K562 (cell line): ENCODE measurements around the gene SKAP1. TPM values are rescaled to one million over a fixed set of nuclear protein-coding genes. Genes with fewer than 3 reads are reported as not detected.

Source experiments
- ATAC-seq: fragments of 200-7000 bp; cut with Tn5 transposase; 3 replicates; pipeline ENCODE4 v1.9.1; 2020; ENCODE audit warnings: moderate library complexity
- BruUV-seq: library from RNA; stranded (reverse); fragments of 400-500 nt; replicated peaks from 2 replicates; lab custom pipeline; 2021; lab: Mats Ljungman, UMichigan
- CTCF ChIA-PET: fragments of 300-600 bp; formaldehyde crosslinking; extraction: SDS; loops from one replicate; lab custom pipeline; 2021; ENCODE audit warnings: low intra/inter-chr PET ratio; lab: Yijun Ruan, JAX
- POLR2A ChIA-PET: fragments of 300-600, 350-650 bp; sonication (Branson Sonifier 250); formaldehyde crosslinking; extraction: SDS; loops from one replicate; lab custom pipeline; 2021; ENCODE audit warnings: antibody characterized with exemption, inconsistent platforms; lab: Yijun Ruan, JAX
- DNase-seq, 4 experiments: peaks; one replicate each; pipeline versions ENCODE4 v3.0.0 to v3.0.0-alpha.2; 2011 to 2018; ENCODE audit warnings: low spot score in 3 of 4, mixed read lengths in 3 of 4; ENCODE audit errors: extremely low read depth in 1 of 4
- FAIRE-seq: peaks from 2 replicates; lab custom pipeline; 2011; peaks lifted over from hg19 to GRCh38; lab: Jason Lieb, UNC
- H2AFZ ChIP-seq: 2 replicates; pipeline ENCODE4 v1.6.0; 2011; ENCODE audit warnings: low read depth, low read length, control low read depth, inconsistent platforms
- H3K27ac ChIP-seq: fragments of 200-600 bp; 3 replicates; pipeline ENCODE4 v1.8.0; 2011; ENCODE audit warnings: low read depth, mild to moderate bottlenecking, control low read depth, inconsistent platforms, low read length, moderate library complexity, mixed read lengths; ENCODE audit errors: extremely low read depth
- H3K27me3 ChIP-seq, 2 experiments: fragments of 300-600 bp in 1 of 2; 2 replicates in 1 of 2; 3 replicates in 1 of 2; pipeline versions ENCODE4 v1.6.0 to v1.8.0; 2011; ENCODE audit warnings: inconsistent platforms in 2 of 2, low read length in 2 of 2, mild to moderate bottlenecking in 1 of 2, mixed read lengths in 1 of 2, moderate library complexity in 1 of 2; ENCODE audit not compliant: control insufficient read depth in 2 of 2, insufficient read depth in 2 of 2
- H3K36me3 ChIP-seq: fragments of 300-600 bp; 3 replicates; pipeline ENCODE4 v1.8.0; 2011; ENCODE audit warnings: mild to moderate bottlenecking, low read length, inconsistent platforms; ENCODE audit not compliant: control insufficient read depth, insufficient read depth
- H3K4me1 ChIP-seq, 2 experiments: fragments of 200-600 bp in 1 of 2; replicated peaks in 1 of 2; 2 replicates in 1 of 2; 3 replicates in 1 of 2; pipeline versions ENCODE4 v1.5.1 to v1.8.0; 2011; ENCODE audit warnings: inconsistent platforms in 2 of 2, low read length in 2 of 2, mild to moderate bottlenecking in 1 of 2, mixed read lengths in 1 of 2, moderate library complexity in 1 of 2; ENCODE audit not compliant: control insufficient read depth in 2 of 2, insufficient read depth in 2 of 2
- H3K4me2 ChIP-seq: 2 replicates; pipeline ENCODE4 v1.6.1; 2011; ENCODE audit warnings: low read length, control low read depth, inconsistent platforms, mixed read lengths; ENCODE audit not compliant: insufficient read depth
- H3K4me3 ChIP-seq: fragments of 200-600 bp; sonication (generic), shearing (Covaris generic); 2 replicates; pipeline ENCODE4 v1.5.1; 2016; ENCODE audit warnings: control low read depth, inconsistent platforms
- H3K79me2 ChIP-seq: fragments of 200-600 bp; 3 replicates; pipeline ENCODE4 v1.8.0; 2011; ENCODE audit warnings: low read length, inconsistent platforms; ENCODE audit not compliant: control insufficient read depth, insufficient read depth
- H3K9ac ChIP-seq, 2 experiments: 2 replicates each; pipeline versions ENCODE4 v1.6.0 to v1.6.1; 2011; ENCODE audit warnings: low read depth in 2 of 2, low read length in 2 of 2, control low read depth in 1 of 2, inconsistent platforms in 1 of 2, mild to moderate bottlenecking in 1 of 2, mixed read lengths in 1 of 2; ENCODE audit not compliant: insufficient read depth in 1 of 2
- H3K9me1 ChIP-seq: one replicate; pipeline ENCODE4 v1.6.0; 2011; ENCODE audit warnings: inconsistent platforms, mild to moderate bottlenecking, low read length, moderate library complexity; ENCODE audit not compliant: control insufficient read depth, insufficient read depth
- H3K9me3 ChIP-seq: replicated peaks from 2 replicates; pipeline ENCODE4 v1.5.1; 2011; ENCODE audit warnings: low read depth, low read length, inconsistent platforms; ENCODE audit not compliant: control insufficient read depth, insufficient read depth
- H4K20me1 ChIP-seq: replicated peaks from 2 replicates; pipeline ENCODE4 v1.6.1; 2011; ENCODE audit warnings: low read length, inconsistent platforms, mixed read lengths; ENCODE audit not compliant: control insufficient read depth, insufficient read depth
- ASH1L ChIP-seq: fragments of 450-650 bp; IDR thresholded peaks from 2 replicates; pipeline ENCODE4 v1.6.1; 2018; ENCODE audit warnings: borderline replicate concordance, mild to moderate bottlenecking, low read depth; ENCODE audit not compliant: partially characterized antibody
- FOSL1 ChIP-seq: fragments of 200-800 bp; sonication (Bioruptor generic); conservative IDR thresholded peaks from 2 replicates; pipeline ENCODE4 v1.6.1; 2016; ENCODE audit warnings: missing genetic modification characterization, missing compliant biosample characterization
- FOXA1 ChIP-seq: fragments of 450-650 bp; IDR thresholded peaks from 2 replicates; pipeline ENCODE4 v1.6.1; 2016; ENCODE audit warnings: mild to moderate bottlenecking, borderline replicate concordance
- FOXJ3 ChIP-seq: sonication (generic); formaldehyde crosslinking; IDR thresholded peaks from 2 replicates; pipeline ENCODE4 v1.4.0; 2020; ENCODE audit warnings: mild to moderate bottlenecking, missing genetic modification reagents
- HBP1 ChIP-seq: fragments of 450-650 bp; formaldehyde crosslinking; IDR thresholded peaks from 2 replicates; pipeline ENCODE4 v1.4.0; 2022; ENCODE audit warnings: missing genetic modification characterization
- HOXB6 ChIP-seq: fragments of 250-450 bp; sonication (Bioruptor Pico); IDR thresholded peaks from 2 replicates; pipeline ENCODE4 v1.5.1; 2022; ENCODE audit warnings: mild to moderate bottlenecking, borderline replicate concordance
- KDM2B ChIP-seq: fragments of 250-450 bp; sonication (Bioruptor Pico); IDR thresholded peaks from 2 replicates; pipeline ENCODE4 v1.8.0; 2021; ENCODE audit warnings: mild to moderate bottlenecking, moderate library complexity
- KLF16 ChIP-seq: IDR thresholded peaks from 2 replicates; pipeline ENCODE4 v1.6.1; 2016; ENCODE audit warnings: antibody characterized with exemption
- MCM2 ChIP-seq: fragments of 450-650 bp; IDR thresholded peaks from 2 replicates; pipeline ENCODE4 v1.6.1; 2017; ENCODE audit warnings: low read depth, mild to moderate bottlenecking
- MECOM ChIP-seq: fragments of 250-450 bp; sonication (Bioruptor Pico); IDR thresholded peaks from 2 replicates; pipeline ENCODE4 v1.8.0; 2022; ENCODE audit warnings: inconsistent platforms
- PCBP1 ChIP-seq: fragments of 200-400 bp; formaldehyde crosslinking; IDR thresholded peaks from 2 replicates; pipeline ENCODE4 v1.6.1; 2018; ENCODE audit warnings: mild to moderate bottlenecking, low read depth, low read length; ENCODE audit not compliant: poor library complexity, severe bottlenecking
- RNF2 ChIP-seq: sonication (generic); IDR thresholded peaks from 2 replicates; pipeline ENCODE4 v1.6.1; 2016
- STAG1 ChIP-seq: sonication (generic); formaldehyde crosslinking; IDR thresholded peaks from 2 replicates; pipeline ENCODE4 v1.5.0; 2020; ENCODE audit warnings: missing genetic modification reagents, borderline replicate concordance
- TAF7 ChIP-seq: fragments of 450-650 bp; IDR thresholded peaks from 2 replicates; pipeline ENCODE4 v1.6.1; 2016; ENCODE audit warnings: missing genetic modification characterization, missing compliant biosample characterization
- ZFPM2 ChIP-seq: fragments of 250-450 bp; sonication (Bioruptor Pico); IDR thresholded peaks from 2 replicates; pipeline ENCODE4 v1.5.1; 2022; ENCODE audit warnings: mild to moderate bottlenecking
- ZNF23 ChIP-seq: fragments of 250-450 bp; sonication (Bioruptor Pico); IDR thresholded peaks from 2 replicates; pipeline ENCODE4 v1.4.0; 2020; ENCODE audit warnings: mild to moderate bottlenecking
- ZNF586 ChIP-seq: fragments of 450-650 bp; formaldehyde crosslinking; conservative IDR thresholded peaks from 2 replicates; pipeline ENCODE4 v1.4.0; 2020; ENCODE audit warnings: mild to moderate bottlenecking, moderate library complexity
- ZNF766 ChIP-seq: fragments of 200-800 bp; sonication (Bioruptor generic); conservative IDR thresholded peaks from 2 replicates; pipeline ENCODE4 v1.6.1; 2016; ENCODE audit warnings: missing genetic modification characterization, missing compliant biosample characterization
- in situ Hi-C: fragments of 300-500 bp; cut with MboI; formaldehyde crosslinking; loops from 4 replicates; pipeline ENCODE4 v1.15.0; 2018; ENCODE audit warnings: inconsistent platforms, mixed read lengths
- intact Hi-C: fragments of 100-400 bp; cut with micrococcal nuclease; formaldehyde crosslinking; loops from 2 replicates; pipeline ENCODE4 v1.14.2; 2022
- polyA plus RNA-seq, 8 experiments: library from polyadenylated mRNA; depleted of rRNA in 4 of 8; stranded (reverse) in 5 of 8; unstranded in 3 of 8; fragments of >200 nt; fragmentation: Nextera tagmentation in 2 of 8; fragmentation: Illumina TruSeq in 1 of 8; extraction: Ambion mirVana in 2 of 8; extraction: Trizol in 1 of 8; gene quantifications; 2 replicates each; pipeline versions ENCODE4 v1.2.1 to v1.2.3, GENCODE V29; 2011 to 2014; ENCODE audit warnings: inconsistent platforms in 1 of 8, missing spikeins in 1 of 8
- total RNA-seq, 7 experiments: library from RNA; depleted of rRNA in 6 of 7; stranded (reverse); fragments of >200 nt in 6 of 7; fragmentation: Illumina TruSeq in 2 of 7; extraction: Trizol in 2 of 7; gene quantifications; 2 replicates each; pipeline versions ENCODE4 v1.2.1 to v1.2.3, GENCODE V29; 2011 to 2021; ENCODE audit warnings: low replicate concordance in 1 of 7
- TF ChIP-seq, protein P1 (sequence below): sonication (generic); formaldehyde crosslinking; IDR thresholded peaks from 2 replicates; pipeline ENCODE4 v1.8.0; 2022; ENCODE audit warnings: missing genetic modification reagents, mild to moderate bottlenecking, borderline replicate concordance

SKAP1 gene
- total and polyA plus RNA-seq, 9 of the 15 experiments (the other 6 are each of a cell fraction or from before 2014, with no cell fraction given) = 0.06 to 0.80 (median 0.10) TPM; not detected in 4

GRCh38 chr17:48393283-48393682 lies 36.7 kb downstream of the SKAP1 start:
- intact Hi-C loops = no loop called here
- ATAC-seq = no peak
- Histone ChIP-seq H3K4me1 (no peaks in the 10 kb centered on the region), H3K27me3 (no peaks in the 10 kb centered on the region), H4K20me1 (no peaks in the 10 kb centered on the region)
- no peak for DNase-seq
- CTCF ChIA-PET = no interaction called here
- FAIRE-seq = no peak
- no peak for TF ChIP-seq KDM2B (CRISPR knock-in tag)
- no peak for TF ChIP-seq RNF2
- TF ChIP-seq, protein P1, sequence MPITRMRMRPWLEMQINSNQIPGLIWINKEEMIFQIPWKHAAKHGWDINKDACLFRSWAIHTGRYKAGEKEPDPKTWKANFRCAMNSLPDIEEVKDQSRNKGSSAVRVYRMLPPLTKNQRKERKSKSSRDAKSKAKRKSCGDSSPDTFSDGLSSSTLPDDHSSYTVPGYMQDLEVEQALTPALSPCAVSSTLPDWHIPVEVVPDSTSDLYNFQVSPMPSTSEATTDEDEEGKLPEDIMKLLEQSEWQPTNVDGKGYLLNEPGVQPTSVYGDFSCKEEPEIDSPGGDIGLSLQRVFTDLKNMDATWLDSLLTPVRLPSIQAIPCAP (CRISPR knock-in tag) = no peak
- TF ChIP-seq FOXJ3 (CRISPR knock-in tag) = no peak
- no peak for TF ChIP-seq ZFPM2 (CRISPR knock-in tag)
- no peak for TF ChIP-seq HOXB6 (CRISPR knock-in tag)
- TF ChIP-seq MCM2 = no peak
- TF ChIP-seq KLF16 = no peak
- no peak for TF ChIP-seq FOSL1
- TF ChIP-seq ZNF766 = no peak
- TF ChIP-seq HBP1 (CRISPR knock-in tag) = no peak
- no peak for TF ChIP-seq FOXA1
- TF ChIP-seq PCBP1 = no peak
- no peak for TF ChIP-seq TAF7 (tag)
- no peak for TF ChIP-seq ZNF23
- TF ChIP-seq ASH1L = no peak
- no peak for TF ChIP-seq STAG1 (CRISPR knock-in tag)
- TF ChIP-seq MECOM (CRISPR knock-in tag) = no peak
- TF ChIP-seq ZNF586 (CRISPR knock-in tag) = no peak
- TF ChIP-seq, all 486 proteins: peak for 0
- Histone ChIP-seq H2AFZ (peak overlapping the region; percentile 81), H3K9me3 (no peaks in the 10 kb centered on the region), H3K4me2 (no peak overlapping the region), H3K27ac (no peak overlapping the region), H3K36me3 (no peaks in the 10 kb centered on the region), H3K79me2 (no peaks in the 10 kb centered on the region), H3K4me3 (no peak overlapping the region), H3K9me1 (no peaks in the 10 kb centered on the region), H3K9ac (no peak overlapping the region)
- in situ Hi-C loops = no loop called here
- POLR2A ChIA-PET = interaction anchor here (0.7 kb wide), 1 partner anchor 13 kb away, joined by 3 read pairs; no protein-coding TSS in a partner anchor
- BruUV-seq = no TSS peak
